Measurements from ENCODE around the gene CCT6B. TPM values are rescaled to one million over a fixed set of nuclear protein-coding genes. Genes with fewer than 3 reads are reported as not detected.

CCT6B gene
- polyA plus RNA-seq, 2 of the 4 experiments (the other 2 are of a cell fraction), result 0.77 to 3.1 TPM

DNA sequence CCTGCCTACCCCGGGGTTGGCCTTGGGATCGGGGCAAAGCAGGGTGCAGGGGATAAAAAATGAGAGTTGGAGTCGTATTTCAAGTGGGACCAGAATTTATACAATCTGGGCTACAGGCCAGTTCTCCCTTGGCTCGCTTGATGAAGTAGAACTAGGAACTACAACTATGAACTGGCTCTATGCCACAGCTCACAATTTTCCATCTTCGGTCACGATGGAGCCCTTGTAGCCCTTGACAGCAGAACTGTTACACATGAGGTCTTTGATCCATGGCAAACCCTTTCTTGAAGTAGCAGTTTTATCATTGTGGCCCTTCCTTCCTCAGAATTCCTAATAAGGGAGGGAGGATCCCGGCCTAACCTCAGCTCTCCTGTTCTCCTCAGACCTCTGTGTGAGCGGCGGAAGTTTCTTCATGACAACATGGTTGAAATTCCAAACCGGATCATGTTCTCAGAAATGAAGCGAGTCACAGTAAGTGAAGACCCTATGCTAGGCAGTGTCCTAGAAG lies 36.1 kb upstream of the CCT6B start:
- H3K4me3 ChIP-seq, result no peak overlapping the region
- FAIRE-seq (no peak), DNase-seq (ENCODE audit: low read depth in 1 of 2, low spot score in 1 of 2) (no peak), ATAC-seq (no peak)
- no peak overlapping the region for H3K27ac ChIP-seq
- TF ChIP-seq ZSCAN20 (CRISPR knock-in tag; IDR thresholded peaks at IDR 0.05), result no peak
- no peak for TF ChIP-seq KDM1A (IDR thresholded peaks at IDR 0.05; ENCODE audit: low read depth)
- no peak for TF ChIP-seq RFX5 (IDR thresholded peaks at IDR 0.05)
- TF ChIP-seq EP300 (IDR thresholded peaks at IDR 0.05), result no peak
- no peak for TF ChIP-seq ZFP36 (IDR thresholded peaks at IDR 0.05; ENCODE audit: borderline replicate concordance, partially characterized antibody)
- TF ChIP-seq PHF8 (IDR thresholded peaks at IDR 0.05; ENCODE audit: borderline replicate concordance, low read depth), result no peak
- TF ChIP-seq JUN (IDR thresholded peaks at IDR 0.05), result no peak
- ChIA-PET POLR2A (no interaction called here), CTCF (interaction anchor here (0.6 to 10.6 kb wide), 29 partner anchors 10 to 552 kb away, joined by 3 to 297 read pairs (median 5); partner anchors contain the start of genes CCT6B, FNDC8, RAD51D and RFFL)
- 89% methylated on average over 11 of the region's 11 CpGs for WGBS (ENCODE audit: missing lambda C conversion rate)
- H3K4me1 ChIP-seq, result peaks cover 3% of the 10 kb centered on the region; the same call in 1 of the 3 replicates
- no peak overlapping the region for H3K4me2 ChIP-seq
- no peaks in the 10 kb centered on the region for H3K9me3 ChIP-seq

DNA sequence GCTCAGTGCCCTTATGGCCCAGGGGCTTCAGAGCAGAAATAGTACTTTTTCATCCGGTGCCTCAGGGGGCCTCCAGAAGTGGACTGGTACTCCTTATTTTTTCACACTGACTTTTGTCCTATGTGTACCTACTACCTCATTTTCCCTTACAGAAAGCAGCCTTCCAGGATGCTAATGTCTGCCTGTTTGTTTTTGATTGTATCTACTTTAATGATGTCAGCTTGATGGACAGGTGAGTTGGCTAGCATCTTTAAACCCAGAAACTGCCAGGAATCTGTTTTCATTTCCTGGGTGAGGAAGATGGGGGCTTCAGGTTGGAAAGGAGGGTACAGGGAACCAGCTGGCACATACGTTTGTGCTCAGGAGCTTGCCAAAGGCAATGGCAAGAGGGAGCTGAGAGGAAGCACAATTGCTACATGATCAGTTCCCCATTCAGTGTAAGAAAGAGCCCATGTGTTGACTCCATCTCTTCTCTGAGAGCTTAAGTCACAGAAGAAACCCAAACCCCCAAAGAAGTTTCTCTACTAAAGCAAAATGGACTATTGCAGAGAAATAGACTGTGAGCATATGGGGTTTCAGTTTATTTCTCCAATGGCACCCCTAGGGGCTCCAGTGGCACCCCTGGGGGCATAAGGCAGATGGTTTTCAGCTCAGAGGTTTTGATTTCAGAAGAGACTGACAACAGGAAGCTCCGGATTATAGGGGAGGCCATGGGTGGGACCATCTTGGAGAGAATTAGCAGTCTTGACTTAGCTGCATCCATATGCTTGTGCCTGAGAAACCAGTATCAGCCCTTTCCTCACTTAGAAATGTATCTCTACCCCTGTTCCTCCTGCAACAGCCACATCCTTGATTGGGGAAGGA lies 35.4 kb upstream of the CCT6B start:
- FAIRE-seq (no peak), DNase-seq (ENCODE audit: low read depth in 1 of 2, low spot score in 1 of 2) (no peak), ATAC-seq (no peak)
- CTCF ChIA-PET, result interaction anchor here (0.6 to 10.6 kb wide), 20 partner anchors 9 to 551 kb away, joined by 3 to 297 read pairs (median 7); partner anchors contain the start of genes CCT6B, FNDC8, RAD51D and RFFL
- H3K4me1 ChIP-seq, result peaks cover 3% of the 10 kb centered on the region; the same call in 1 of the 3 replicates
- no peak for TF ChIP-seq FOSB (CRISPR knock-in tag; IDR thresholded peaks at IDR 0.05)
- TF ChIP-seq FOSL2 (IDR thresholded peaks at IDR 0.05), result no peak
- TF ChIP-seq FOSL2 (CRISPR knock-in tag; IDR thresholded peaks at IDR 0.05), result no peak
- TF ChIP-seq JUN (IDR thresholded peaks at IDR 0.05), result no peak
- TF ChIP-seq, protein P1, sequence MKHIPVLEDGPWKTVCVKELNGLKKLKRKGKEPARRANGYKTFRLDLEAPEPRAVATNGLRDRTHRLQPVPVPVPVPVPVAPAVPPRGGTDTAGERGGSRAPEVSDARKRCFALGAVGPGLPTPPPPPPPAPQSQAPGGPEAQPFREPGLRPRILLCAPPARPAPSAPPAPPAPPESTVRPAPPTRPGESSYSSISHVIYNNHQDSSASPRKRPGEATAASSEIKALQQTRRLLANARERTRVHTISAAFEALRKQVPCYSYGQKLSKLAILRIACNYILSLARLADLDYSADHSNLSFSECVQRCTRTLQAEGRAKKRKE (CRISPR knock-in tag; IDR thresholded peaks at IDR 0.05; ENCODE audit: low read depth), result no peak
- no peak for TF ChIP-seq HEYL (CRISPR knock-in tag; IDR thresholded peaks at IDR 0.05)
- TF ChIP-seq ZFP36 (IDR thresholded peaks at IDR 0.05; ENCODE audit: borderline replicate concordance, partially characterized antibody), result no peak
- H3K9me3 ChIP-seq, result no peaks in the 10 kb centered on the region
- H3K27ac ChIP-seq, result no peak overlapping the region
- 87% methylated on average over 3 of the region's 3 CpGs for WGBS (ENCODE audit: missing lambda C conversion rate)
- no peak overlapping the region for H3K4me2 ChIP-seq
- H3K4me3 ChIP-seq, result no peak overlapping the region
- POLR2A ChIA-PET, result interaction anchor here (1.5 kb wide), 1 partner anchor 66 kb away, joined by 4 read pairs; the partner anchor contains the start of gene RFFL

DNA sequence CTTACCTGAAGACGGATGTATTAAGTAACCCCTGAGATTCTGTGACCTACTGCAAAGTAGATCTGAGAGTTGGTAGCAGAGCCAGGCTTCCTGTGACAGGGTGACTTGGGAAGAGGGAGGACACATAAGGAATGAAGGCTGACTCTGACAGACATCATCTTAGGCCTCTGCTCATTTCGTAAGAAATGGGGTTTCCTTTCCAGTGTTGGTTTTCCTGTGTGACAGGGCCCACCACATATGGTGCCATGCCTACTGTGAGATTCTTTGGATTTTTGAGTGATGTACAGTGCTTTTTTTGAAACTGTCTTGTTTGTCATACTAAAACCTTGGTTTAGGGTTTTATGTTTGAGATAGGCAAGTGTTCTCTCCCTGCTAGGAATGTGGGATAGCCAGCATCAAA lies 31.8 kb upstream of the CCT6B start:
- FAIRE-seq (no peak), ATAC-seq (no peak), DNase-seq (ENCODE audit: low read depth in 1 of 2, low spot score in 1 of 2) (no peak)
- 80% methylated on average over 2 of the region's 2 CpGs for WGBS (ENCODE audit: missing lambda C conversion rate)
- POLR2A ChIA-PET, result interaction anchor here (1.5 kb wide), 1 partner anchor 13 kb away, joined by 4 read pairs; the partner anchor contains the start of gene LIG3
- Histone ChIP-seq H3K9me3 (no peaks in the 10 kb centered on the region), H3K27ac (no peak overlapping the region), H3K4me1 (no peaks in the 10 kb centered on the region), H3K4me2 (no peak overlapping the region), H3K4me3 (no peak overlapping the region)
- TF ChIP-seq SREBF2 (IDR thresholded peaks at IDR 0.05), result no peak
- TF ChIP-seq HDAC2 (IDR thresholded peaks at IDR 0.05), result no peak
- TF ChIP-seq FOSB (CRISPR knock-in tag; IDR thresholded peaks at IDR 0.05), result no peak
- TF ChIP-seq ESRRA (IDR thresholded peaks at IDR 0.05; ENCODE audit: borderline replicate concordance, low read length), result no peak
- TF ChIP-seq EHF (CRISPR knock-in tag; IDR thresholded peaks at IDR 0.05), result no peak
- TF ChIP-seq HOXA7 (CRISPR knock-in tag; IDR thresholded peaks at IDR 0.05), result no peak
- no peak for TF ChIP-seq JUNB (IDR thresholded peaks at IDR 0.05)
- TF ChIP-seq, protein P2, sequence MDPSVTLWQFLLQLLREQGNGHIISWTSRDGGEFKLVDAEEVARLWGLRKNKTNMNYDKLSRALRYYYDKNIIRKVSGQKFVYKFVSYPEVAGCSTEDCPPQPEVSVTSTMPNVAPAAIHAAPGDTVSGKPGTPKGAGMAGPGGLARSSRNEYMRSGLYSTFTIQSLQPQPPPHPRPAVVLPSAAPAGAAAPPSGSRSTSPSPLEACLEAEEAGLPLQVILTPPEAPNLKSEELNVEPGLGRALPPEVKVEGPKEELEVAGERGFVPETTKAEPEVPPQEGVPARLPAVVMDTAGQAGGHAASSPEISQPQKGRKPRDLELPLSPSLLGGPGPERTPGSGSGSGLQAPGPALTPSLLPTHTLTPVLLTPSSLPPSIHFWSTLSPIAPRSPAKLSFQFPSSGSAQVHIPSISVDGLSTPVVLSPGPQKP (IDR thresholded peaks at IDR 0.05; ENCODE audit: low read depth, low read length), result no peak
- TF ChIP-seq MAZ (IDR thresholded peaks at IDR 0.05; ENCODE audit: borderline replicate concordance, low read depth, low read length), result no peak
- CTCF ChIA-PET, result interaction anchor here (5.0 to 10.6 kb wide), 2 partner anchors 97 to 127 kb away, joined by 34 to 297 read pairs; partner anchors contain the start of genes FNDC8 and RAD51D

All from A549 (cell line).